PC-9 (cell line): Measurements from ENCODE around the gene CAP2. TPM values are rescaled to one million over a fixed set of nuclear protein-coding genes. Genes with fewer than 3 reads are reported as not detected.
"Not testable (repeated sequence)": the region's sequence is repeated elsewhere in the genome, so short reads cannot be mapped to it uniquely, and the experiment has no call there.

Source experiments
- BruUV-seq: library from RNA; stranded (reverse); fragments of 400-500 nt; replicated peaks from 2 replicates; lab custom pipeline; 2021; lab: Mats Ljungman, UMichigan
- CTCF ChIA-PET: fragments of 300-600 bp; sonication (Branson Sonifier 250); formaldehyde crosslinking; loops from one replicate; lab custom pipeline; 2022; ENCODE audit warnings: antibody characterized with exemption; lab: Charles Lee
- POLR2A ChIA-PET: fragments of 300-600 bp; sonication (Branson Sonifier 250); formaldehyde crosslinking; loops from one replicate; lab custom pipeline; 2022; ENCODE audit warnings: antibody characterized with exemption; ENCODE audit not compliant: unreplicated experiment; lab: Charles Lee
- DNase-seq, 2 experiments: peaks; one replicate each; pipeline versions ENCODE4 v3.0.0 to v3.0.0-alpha.2; 2015 to 2022; ENCODE audit warnings: mixed read lengths in 1 of 2
- H2AFZ ChIP-seq: fragments of 200-600 bp; sonication (generic); 2 replicates; pipeline ENCODE4 v1.8.1; 2017; ENCODE audit warnings: antibody characterized with exemption
- H3F3A ChIP-seq: fragments of 200-600 bp; sonication (generic); 2 replicates; pipeline ENCODE4 v1.8.1; 2017; ENCODE audit warnings: antibody characterized with exemption, mild to moderate bottlenecking, low read depth; ENCODE audit not compliant: insufficient read depth
- H3K27ac ChIP-seq: fragments of 200-600 bp; sonication (generic); 2 replicates; pipeline ENCODE4 v1.6.1; 2016; ENCODE audit warnings: mixed run types
- H3K27me3 ChIP-seq: fragments of 200-600 bp; sonication (generic); 2 replicates; pipeline ENCODE4 v1.6.1; 2016; ENCODE audit warnings: low read depth, mixed run types; ENCODE audit not compliant: insufficient read depth
- H3K36me3 ChIP-seq: fragments of 200-600 bp; sonication (generic); 2 replicates; pipeline ENCODE4 v1.6.1; 2016; ENCODE audit warnings: low read depth, mixed run types
- H3K4me1 ChIP-seq: fragments of 200-600 bp; sonication (generic); replicated peaks from 2 replicates; pipeline ENCODE4 v1.6.1; 2016; ENCODE audit warnings: mixed run types; ENCODE audit not compliant: insufficient read depth
- H3K4me2 ChIP-seq: fragments of 200-600 bp; sonication (generic); 2 replicates; pipeline ENCODE4 v1.6.1; 2017; ENCODE audit warnings: mixed run types
- H3K4me3 ChIP-seq: fragments of 200-600 bp; sonication (generic); 2 replicates; pipeline ENCODE4 v1.6.1; 2016; ENCODE audit warnings: mixed run types
- H3K79me2 ChIP-seq: fragments of 200-600 bp; sonication (generic); 2 replicates; pipeline ENCODE4 v1.6.1; 2017; ENCODE audit warnings: low read depth, mixed run types
- H3K9me2 ChIP-seq: fragments of 200-600 bp; sonication (generic); 2 replicates; pipeline ENCODE4 v1.8.1; 2017; ENCODE audit warnings: mild to moderate bottlenecking; ENCODE audit not compliant: insufficient read depth
- H3K9me3 ChIP-seq: fragments of 200-600 bp; sonication (generic); 2 replicates; pipeline ENCODE4 v1.8.1; 2016; ENCODE audit warnings: low read depth; ENCODE audit not compliant: insufficient read depth
- H4K20me1 ChIP-seq: fragments of 200-600 bp; sonication (generic); 2 replicates; pipeline ENCODE4 v1.8.1; 2017; ENCODE audit not compliant: insufficient read depth
- EZH2 ChIP-seq: fragments of 200-600 bp; sonication (generic); IDR thresholded peaks from 2 replicates; pipeline ENCODE4 v1.8.0; 2017; ENCODE audit warnings: antibody characterized with exemption, low read depth
- intact Hi-C: fragments of 100-400 bp; cut with micrococcal nuclease; formaldehyde crosslinking; loops from one replicate; pipeline ENCODE4 v1.10.0; 2022; ENCODE audit not compliant: unreplicated experiment
- total RNA-seq: library from RNA; stranded (reverse); gene quantifications from 2 replicates; pipeline ENCODE4 v1.2.3, GENCODE V29; 2021
- TF ChIP-seq, protein P1 (sequence below): fragments of 200-600 bp; sonication (generic); conservative IDR thresholded peaks from 2 replicates; pipeline ENCODE4 v1.6.1; 2017; ENCODE audit warnings: mixed run types, antibody characterized with exemption, mild to moderate bottlenecking, moderate library complexity

Gene CAP2
- total RNA-seq, 1 experiment from 2014 or later: 12.0 TPM

DNA sequence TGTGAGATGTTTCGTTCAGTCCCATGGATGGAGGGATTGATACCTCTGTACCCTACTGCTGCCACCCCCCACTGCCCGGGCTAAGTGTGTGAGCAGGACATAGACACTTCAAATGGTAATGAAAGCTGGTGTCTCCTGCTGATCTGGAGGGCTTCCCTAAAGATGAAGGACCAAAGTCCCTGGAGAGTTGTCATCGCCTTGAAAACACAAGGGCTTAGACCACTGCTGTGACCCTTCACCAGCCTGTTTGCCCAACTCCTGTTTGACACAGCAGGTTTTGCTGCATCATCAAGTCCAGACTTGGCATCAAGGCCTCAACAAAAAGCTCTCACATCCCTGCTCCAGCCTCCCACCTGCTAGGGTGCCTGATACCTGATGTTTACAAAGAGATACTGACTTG lies 148.8 kb downstream of the CAP2 start:
- Histone ChIP-seq H3F3A (no peaks in the 10 kb centered on the region), H3K36me3 (no peaks in the 10 kb centered on the region; the same call in 1 of the 2 replicates), H3K9me2 (no peaks in the 10 kb centered on the region), H3K79me2 (no peaks in the 10 kb centered on the region), H3K4me3 (no peak overlapping the region), H3K9me3 (no peaks in the 10 kb centered on the region), H4K20me1 (no peaks in the 10 kb centered on the region), H3K27ac (no peak overlapping the region), H3K4me2 (no peak overlapping the region), H3K4me1 (no peaks in the 10 kb centered on the region), H3K27me3 (no peaks in the 10 kb centered on the region), H2AFZ (no peak overlapping the region)
- intact Hi-C loops: no loop called here
- BruUV-seq: no TSS peak
- CTCF ChIA-PET: no interaction called here
- no peak for DNase-seq
- TF ChIP-seq EZH2: no peak
- TF ChIP-seq, protein P1, sequence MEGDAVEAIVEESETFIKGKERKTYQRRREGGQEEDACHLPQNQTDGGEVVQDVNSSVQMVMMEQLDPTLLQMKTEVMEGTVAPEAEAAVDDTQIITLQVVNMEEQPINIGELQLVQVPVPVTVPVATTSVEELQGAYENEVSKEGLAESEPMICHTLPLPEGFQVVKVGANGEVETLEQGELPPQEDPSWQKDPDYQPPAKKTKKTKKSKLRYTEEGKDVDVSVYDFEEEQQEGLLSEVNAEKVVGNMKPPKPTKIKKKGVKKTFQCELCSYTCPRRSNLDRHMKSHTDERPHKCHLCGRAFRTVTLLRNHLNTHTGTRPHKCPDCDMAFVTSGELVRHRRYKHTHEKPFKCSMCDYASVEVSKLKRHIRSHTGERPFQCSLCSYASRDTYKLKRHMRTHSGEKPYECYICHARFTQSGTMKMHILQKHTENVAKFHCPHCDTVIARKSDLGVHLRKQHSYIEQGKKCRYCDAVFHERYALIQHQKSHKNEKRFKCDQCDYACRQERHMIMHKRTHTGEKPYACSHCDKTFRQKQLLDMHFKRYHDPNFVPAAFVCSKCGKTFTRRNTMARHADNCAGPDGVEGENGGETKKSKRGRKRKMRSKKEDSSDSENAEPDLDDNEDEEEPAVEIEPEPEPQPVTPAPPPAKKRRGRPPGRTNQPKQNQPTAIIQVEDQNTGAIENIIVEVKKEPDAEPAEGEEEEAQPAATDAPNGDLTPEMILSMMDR: no peak
- POLR2A ChIA-PET: no interaction called here

DNA sequence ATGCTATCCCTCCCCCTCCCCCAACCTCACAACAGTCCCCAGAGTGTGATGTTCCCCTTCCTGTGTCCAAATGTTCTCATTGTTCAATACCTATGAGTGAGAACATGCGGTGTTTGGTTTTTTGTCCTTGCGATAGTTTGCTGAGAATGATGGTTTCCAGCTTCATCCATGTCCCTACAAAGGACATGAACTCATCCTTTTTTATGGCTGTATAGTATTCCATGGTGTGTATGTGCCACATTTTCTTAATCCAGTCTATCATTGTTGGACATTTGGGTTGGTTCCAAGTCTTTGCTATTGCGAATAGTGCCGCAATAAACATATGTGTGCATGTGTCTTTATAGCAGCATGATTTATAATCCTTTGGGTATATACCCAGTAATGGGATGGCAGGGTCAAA lies 152.3 kb downstream of the CAP2 start:
- H3K4me3 ChIP-seq, CTCF ChIA-PET, H3K9me3 ChIP-seq, H4K20me1 ChIP-seq, H3K27ac ChIP-seq, H3K4me1 ChIP-seq, H3K79me2 ChIP-seq, BruUV-seq, POLR2A ChIA-PET, H3F3A ChIP-seq, H3K27me3 ChIP-seq, H3K9me2 ChIP-seq, H2AFZ ChIP-seq, intact Hi-C loops, H3K4me2 ChIP-seq, DNase-seq, H3K36me3 ChIP-seq: not testable (repeated sequence)

GRCh38 chr6:17551383-17551958 lies 158.1 kb downstream of the CAP2 start:
- no peaks in the 10 kb centered on the region; the same call in 1 of the 2 replicates for H3K9me2 ChIP-seq
- DNase-seq: no peak
- H2AFZ ChIP-seq: no peak overlapping the region
- no peaks in the 10 kb centered on the region for H4K20me1 ChIP-seq
- H3K9me3 ChIP-seq: no peaks in the 10 kb centered on the region
- intact Hi-C loops: no loop called here
- H3K27ac ChIP-seq: no peak overlapping the region
- no peak overlapping the region for H3K4me2 ChIP-seq
- H3K4me3 ChIP-seq: no peak overlapping the region
- no peaks in the 10 kb centered on the region for H3K36me3 ChIP-seq
- CTCF ChIA-PET: no interaction called here
- H3F3A ChIP-seq: no peaks in the 10 kb centered on the region
- no TSS peak for BruUV-seq
- no peaks in the 10 kb centered on the region for H3K79me2 ChIP-seq
- H3K27me3 ChIP-seq: no peaks in the 10 kb centered on the region
- H3K4me1 ChIP-seq: no peaks in the 10 kb centered on the region
- TF ChIP-seq, protein P1: no peak
- TF ChIP-seq EZH2: no peak
- POLR2A ChIA-PET: interaction anchor here (0.5 kb wide), 1 partner anchor 1254 kb away, joined by 7 read pairs; no protein-coding TSS in a partner anchor

DNA sequence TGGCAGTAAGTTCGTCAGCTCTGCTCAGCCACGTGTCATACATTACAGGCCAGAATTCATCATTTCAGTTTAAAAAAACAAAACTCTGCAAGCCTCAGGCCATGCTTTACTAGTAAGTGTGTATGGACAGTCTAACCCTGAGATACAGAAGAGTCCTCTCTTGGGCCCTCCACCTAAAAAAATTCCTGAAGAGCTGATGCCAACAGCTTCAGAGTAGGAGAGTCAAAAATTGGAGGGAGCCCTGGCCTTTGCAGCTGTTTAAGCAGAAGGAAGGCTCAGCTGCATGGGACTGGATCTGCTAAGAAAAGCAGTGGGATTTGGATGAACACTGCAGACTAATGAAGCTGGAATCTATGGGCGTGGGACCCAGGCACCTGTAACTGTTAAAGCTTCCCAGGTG lies 159.5 kb downstream of the CAP2 start:
- Histone ChIP-seq H3K4me1 (no peaks in the 10 kb centered on the region), H3K27ac (no peak overlapping the region), H3K4me2 (no peak overlapping the region), H3K4me3 (no peak overlapping the region), H3K27me3 (no peaks in the 10 kb centered on the region), H4K20me1 (no peaks in the 10 kb centered on the region), H2AFZ (no peak overlapping the region), H3K36me3 (no peaks in the 10 kb centered on the region), H3K9me2 (no peaks in the 10 kb centered on the region; the same call in 1 of the 2 replicates), H3K79me2 (no peaks in the 10 kb centered on the region), H3K9me3 (no peaks in the 10 kb centered on the region), H3F3A (no peaks in the 10 kb centered on the region)
- intact Hi-C loops: no loop called here
- no peak for DNase-seq
- CTCF ChIA-PET: no interaction called here
- no TSS peak for BruUV-seq
- POLR2A ChIA-PET: no interaction called here
- TF ChIP-seq, protein P1: no peak
- TF ChIP-seq EZH2: no peak
